ENCODE data around the gene SIPA1. TPM values are rescaled to one million over a fixed set of nuclear protein-coding genes. Genes with fewer than 3 reads are reported as not detected.
"Not testable (repeated sequence)": the region's sequence is repeated elsewhere in the genome, so short reads cannot be mapped to it uniquely, and the experiment has no call there.

SIPA1 gene
- total RNA-seq, 1 donor from 2014 or later = 102 TPM

DNA sequence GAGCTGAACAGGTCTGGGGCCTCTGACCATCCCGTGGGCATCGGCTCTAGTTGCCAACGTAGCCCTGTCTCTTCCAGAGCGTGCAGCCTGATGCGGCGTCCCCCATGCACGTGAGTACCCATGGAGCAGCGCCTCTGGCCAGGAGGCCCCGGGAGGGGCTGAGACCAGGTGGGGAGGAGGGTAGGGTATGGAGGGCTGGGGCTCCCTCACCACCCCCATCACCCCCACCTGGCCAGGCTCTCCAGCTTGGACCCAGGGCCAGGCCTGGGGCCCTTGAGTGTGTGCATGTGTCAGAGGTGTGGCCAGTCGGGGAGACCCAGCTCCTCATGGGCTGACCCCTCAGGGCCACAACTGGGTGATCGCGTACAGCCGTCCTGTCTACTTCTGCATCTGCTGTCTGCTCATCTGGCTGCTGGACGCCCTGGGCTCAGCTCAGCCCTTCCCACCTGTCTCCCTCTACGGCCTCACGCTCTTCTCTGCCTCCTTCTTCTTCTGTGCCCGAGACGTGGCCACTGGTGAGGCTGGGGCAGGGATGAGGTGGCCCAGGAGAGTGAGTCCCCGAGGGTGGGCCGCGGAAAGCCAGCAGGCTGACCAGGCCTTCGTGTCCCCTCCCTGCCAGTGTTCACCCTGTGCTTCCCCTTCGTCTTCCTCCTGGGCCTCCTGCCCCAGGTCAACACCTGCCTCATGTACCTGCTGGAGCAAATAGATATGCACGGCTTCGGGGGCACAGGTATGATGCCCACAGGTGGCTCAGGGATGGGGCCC is 13.9 kb upstream of the SIPA1 start:
- no peak for DNase-seq (ENCODE audit: extremely low read depth, low read depth, low spot score)

DNA sequence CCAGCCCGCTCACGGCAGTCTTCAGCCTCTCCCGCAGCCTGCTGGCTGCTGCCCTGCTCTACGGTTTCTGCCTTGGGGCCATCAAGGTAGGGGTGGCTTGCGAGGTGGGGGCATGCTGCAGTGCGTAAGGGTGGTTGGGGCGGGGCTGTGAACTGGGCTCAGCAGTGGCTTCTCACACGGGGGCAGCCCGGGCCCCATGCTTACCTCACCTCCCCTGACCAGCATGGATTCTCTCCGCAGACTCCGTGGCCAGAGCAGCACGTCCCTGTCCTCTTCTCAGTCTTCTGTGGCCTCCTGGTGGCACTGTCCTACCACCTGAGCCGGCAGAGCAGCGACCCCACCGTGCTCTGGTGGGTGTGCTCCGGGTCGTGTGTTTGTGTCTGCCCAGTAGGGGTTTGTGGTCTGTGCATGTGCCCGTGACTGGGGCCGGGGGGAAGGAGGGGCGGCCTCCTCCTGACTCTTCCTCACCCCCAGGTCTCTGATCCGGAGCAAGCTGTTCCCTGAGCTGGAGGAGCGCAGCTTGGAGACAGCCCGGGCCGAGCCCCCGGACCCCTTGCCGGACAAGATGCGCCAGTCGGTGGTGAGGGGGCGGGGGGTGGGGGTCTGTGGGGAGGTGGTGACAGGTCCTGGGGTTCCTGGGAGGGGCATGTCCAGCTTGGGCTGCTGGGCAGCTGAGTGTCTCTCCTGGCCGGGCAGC is 12.8 kb upstream of the SIPA1 start:
- DNase-seq (ENCODE audit: extremely low read depth, low read depth, low spot score) = no peak

DNA sequence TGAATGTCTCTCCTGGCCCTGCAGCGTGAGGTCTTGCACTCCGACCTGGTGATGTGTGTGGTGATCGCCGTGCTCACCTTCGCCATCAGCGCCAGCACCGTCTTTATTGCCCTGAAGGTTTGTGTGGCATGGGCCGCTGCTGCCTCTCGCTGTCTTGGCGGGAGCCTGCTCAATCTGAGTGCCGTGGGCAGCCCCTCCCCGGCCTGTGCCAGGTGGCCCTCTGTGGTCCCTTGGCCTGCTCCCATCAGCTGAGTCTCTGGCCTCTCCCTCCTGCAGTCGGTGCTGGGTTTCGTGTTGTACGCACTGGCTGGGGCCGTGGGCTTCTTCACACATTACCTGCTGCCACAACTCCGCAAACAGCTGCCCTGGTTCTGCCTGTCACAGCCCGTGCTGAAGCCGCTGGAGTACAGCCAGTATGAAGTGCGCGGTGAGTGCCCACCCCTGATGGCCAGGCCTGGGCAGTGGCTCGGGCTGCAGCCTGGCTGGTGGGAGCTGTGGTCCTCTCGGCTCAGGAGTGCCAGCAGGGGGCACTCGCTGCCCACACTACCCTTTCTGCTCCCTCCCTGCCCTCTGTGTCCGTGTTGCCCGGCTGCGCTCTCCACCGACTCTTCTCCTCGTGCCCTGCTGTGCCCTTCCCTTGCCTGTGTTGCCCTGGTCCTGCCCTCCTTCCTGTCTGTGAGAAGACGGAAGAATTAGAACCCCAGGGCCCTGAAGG is 12.1 kb upstream of the SIPA1 start:
- DNase-seq (ENCODE audit: extremely low read depth, low read depth, low spot score) = no peak

DNA sequence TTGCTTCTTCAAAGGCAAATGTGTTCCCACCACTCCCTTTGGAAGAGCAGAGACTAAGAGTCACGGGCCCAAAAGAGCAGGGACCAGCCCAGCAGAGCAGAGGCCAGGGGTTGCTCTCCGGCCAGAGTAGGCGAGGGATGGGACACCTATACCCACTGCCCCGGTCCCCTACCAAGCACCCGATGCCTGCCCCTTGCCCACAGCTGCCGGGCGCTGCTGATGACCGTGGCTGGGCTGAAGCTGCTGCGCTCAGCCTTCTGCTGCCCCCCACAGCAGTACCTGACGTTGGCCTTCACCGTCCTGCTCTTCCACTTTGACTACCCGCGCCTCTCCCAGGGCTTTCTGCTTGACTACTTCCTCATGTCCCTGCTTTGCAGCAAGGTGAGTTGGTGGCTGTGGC is 10.7 kb upstream of the SIPA1 start:
- no peak for DNase-seq (ENCODE audit: extremely low read depth, low read depth, low spot score)

DNA sequence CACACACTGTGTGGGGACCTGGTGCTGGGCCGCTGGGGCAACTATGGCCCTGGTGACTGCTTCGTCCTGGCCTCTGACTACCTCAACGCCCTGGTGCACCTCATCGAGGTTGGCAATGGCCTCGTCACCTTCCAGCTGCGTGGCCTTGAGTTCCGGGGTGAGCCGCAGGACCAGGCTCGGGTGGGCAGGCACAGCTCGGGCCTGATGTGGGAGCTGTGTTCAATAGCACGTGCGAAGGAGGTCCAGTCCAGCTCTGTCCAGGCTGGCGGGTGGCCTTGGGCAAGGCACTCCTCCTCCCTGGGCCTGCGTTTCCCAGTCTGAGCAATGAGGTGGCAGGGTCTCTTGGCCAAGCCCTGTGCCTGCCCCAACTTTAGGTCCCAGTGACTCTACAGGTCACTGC is 8.3 kb upstream of the SIPA1 start:
- no peak for DNase-seq (ENCODE audit: extremely low read depth, low read depth, low spot score)

DNA sequence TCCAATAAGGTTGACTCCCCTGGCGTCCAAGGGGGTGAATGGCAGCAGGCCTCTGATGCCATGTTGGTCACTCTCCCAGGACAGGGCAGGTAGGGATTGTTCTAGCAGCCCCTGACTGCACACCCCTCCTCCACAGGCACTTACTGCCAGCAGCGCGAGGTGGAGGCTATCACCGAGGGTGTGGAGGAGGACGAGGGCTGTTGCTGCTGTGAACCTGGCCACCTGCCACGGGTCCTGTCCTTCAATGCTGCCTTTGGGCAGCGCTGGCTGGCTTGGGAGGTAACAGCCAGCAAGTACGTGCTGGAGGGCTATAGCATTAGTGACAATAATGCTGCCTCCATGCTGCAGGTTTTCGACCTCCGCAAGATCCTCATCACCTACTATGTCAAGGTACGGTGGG is 7.7 kb upstream of the SIPA1 start:
- DNase-seq (ENCODE audit: extremely low read depth, low read depth, low spot score) = no peak

DNA sequence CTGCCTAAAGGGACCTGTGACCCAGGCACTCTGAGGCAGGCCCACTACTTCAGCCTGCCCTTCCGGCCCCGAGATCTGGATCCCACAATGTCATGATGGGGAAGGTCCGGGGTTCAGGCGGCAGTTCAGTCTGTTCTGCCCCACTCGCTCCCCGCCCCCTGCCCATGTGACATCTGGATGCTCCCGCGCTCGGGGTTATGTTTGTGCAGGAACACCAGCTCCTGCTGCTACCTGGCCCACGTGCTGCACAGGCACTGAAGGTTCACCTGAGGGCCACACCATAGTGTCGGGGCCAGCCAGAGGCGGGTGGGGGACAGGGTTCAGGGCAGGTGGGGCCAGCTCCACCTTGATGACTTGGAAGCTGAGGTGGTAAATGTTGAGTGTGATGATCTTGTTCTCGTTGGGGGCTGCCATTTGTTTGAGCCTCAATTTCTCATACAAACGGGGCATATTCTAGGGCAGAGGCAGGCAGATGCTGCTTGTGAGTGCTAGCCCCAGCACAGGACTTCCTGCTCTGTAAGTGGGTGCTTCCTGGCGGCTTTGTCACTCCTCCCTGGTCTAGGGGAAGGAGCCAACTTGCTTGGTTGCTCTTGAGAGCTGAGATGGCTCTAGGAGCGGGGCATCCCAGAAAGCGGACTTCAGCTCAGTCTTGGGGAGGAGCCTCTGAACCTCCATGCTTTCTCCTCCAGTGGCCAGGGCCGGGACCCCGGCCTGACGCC is 4.4 kb upstream of the SIPA1 start:
- DNase-seq (ENCODE audit: extremely low read depth, low read depth, low spot score) = no peak

DNA sequence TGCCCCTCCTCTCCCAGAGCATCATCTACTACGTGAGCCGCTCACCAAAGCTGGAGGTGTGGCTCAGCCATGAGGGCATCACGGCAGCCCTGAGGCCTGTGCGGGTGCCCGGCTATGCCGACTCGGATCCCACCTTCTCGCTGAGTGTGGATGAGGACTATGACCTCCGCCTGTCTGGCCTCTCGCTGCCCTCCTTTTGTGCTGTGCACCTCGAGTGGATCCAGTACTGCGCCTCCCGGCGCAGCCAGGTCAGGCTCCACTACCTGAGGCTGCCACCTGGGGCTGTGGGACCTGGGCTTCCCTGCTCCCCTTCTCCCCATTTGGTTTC is 3.8 kb upstream of the SIPA1 start:
- no peak for DNase-seq (ENCODE audit: extremely low read depth, low read depth, low spot score)

DNA sequence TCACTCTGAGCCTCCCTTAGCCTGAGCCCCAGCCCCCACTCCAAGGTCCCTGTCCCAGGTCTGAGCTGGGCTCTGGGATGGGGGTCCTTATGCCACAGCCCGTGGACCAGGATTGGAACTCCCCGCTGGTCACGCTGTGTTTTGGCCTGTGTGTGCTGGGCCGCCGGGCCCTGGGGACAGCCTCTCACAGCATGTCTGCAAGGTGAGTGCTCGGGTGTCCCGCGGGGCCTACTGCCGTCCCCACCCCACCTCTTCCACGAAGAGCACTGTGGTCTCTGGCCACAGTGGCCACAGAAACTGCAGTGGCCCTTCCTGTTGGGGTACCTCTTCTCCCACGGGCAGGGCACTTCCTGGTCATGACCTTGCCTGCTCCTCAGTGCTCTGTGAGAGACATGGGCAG is 3.5 kb upstream of the SIPA1 start:
- DNase-seq (ENCODE audit: extremely low read depth, low read depth, low spot score) = no peak

DNA sequence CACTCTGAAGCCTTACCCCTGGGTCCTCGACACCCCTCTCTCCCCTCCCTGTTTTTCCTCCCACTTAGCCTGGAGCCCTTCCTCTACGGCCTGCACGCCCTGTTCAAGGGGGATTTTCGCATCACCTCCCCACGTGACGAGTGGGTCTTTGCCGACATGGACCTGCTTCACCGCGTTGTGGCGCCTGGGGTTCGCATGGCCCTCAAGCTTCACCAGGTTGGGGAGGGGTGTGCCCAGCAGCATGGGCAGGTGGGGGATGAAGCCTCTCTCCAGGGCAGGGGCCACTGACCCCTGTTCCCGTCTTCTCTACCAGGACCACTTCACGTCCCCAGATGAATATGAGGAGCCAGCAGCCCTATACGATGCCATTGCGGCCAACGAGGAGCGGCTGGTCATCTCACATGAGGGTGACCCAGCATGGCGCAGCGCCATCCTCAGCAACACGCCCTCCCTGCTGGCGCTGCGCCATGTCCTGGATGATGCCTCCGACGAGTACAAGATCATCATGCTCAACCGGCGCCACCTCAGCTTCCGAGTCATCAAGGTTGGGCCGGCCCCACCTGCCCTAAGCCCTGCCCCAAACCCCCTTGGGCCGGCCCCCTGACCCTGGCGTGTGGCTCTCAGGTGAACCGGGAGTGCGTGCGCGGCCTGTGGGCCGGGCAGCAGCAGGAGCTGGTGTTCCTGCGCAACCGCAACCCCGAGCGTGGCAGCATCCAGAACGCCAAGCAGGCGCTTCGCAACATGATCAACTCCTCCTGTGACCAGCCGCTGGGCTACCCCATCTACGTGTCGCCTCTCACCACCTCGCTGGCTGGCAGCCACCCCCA is 2.8 kb upstream of the SIPA1 start:
- no peak for DNase-seq (ENCODE audit: extremely low read depth, low read depth, low spot score)

DNA sequence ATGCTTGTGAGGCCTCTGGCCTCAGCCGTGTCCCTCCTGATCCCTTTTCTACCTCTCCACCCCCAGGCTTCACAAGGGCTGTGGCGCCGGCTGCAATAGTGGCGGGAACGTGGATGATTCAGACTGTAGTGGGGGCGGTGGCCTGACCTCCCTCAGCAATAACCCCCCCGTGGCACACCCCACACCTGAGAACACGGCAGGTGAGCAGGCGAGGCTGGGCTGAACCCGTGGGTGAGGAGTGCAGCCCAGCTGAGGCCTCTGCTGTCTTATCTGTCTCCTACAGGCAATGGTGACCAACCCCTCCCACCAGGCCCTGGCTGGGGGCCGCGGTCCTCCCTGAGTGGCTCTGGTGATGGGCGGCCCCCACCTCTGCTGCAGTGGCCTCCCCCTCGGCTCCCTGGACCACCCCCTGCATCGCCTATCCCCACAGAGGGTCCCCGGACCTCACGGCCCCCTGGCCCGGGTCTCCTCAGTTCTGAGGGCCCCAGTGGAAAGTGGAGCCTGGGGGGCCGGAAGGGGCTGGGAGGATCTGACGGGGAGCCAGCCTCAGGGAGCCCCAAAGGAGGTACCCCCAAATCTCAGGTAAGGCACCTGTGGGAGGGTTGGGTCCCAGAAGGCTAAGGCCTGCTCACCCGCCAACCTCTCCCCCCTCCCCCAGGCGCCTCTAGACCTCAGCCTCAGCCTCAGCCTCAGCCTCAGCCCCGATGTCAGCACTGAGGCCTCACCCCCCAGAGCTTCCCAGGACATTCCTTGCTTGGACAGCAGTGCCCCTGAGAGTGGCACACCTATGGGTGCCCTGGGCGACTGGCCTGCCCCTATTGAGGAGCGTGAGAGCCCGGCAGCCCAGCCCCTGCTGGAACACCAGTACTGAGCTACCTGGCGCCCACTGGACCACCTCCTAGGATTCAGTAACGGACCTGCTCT is 1.5 kb upstream of the SIPA1 start:
- DNase-seq (ENCODE audit: extremely low read depth, low read depth, low spot score) = no peak

DNA sequence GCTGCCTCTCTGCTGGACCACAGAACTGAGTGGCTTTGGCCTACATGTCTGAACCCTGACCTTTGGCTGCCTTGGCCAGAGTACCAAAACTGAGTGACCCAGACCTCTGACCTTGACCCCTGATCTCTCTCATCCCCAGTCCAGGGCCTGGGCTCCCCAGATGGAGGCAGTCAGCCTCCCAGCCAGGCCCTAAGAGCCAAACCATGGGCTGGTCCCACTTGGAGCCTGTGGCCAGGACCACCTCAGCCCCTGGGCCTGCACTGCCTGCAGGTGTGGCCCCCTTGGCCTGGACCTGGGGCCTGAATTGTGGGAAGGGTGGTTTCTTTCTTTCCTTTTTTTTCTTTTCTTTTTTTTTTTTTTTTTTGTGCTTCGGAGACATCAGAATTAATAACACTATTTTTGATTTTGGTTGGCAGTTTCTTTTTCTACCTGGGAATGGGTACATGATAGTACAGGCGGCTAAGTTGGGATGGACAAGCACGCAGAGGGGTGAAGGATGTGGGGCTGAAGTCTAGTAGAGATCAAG is 806 bp upstream of the SIPA1 start:
- DNase-seq (ENCODE audit: extremely low read depth, low read depth, low spot score) = no peak

DNA sequence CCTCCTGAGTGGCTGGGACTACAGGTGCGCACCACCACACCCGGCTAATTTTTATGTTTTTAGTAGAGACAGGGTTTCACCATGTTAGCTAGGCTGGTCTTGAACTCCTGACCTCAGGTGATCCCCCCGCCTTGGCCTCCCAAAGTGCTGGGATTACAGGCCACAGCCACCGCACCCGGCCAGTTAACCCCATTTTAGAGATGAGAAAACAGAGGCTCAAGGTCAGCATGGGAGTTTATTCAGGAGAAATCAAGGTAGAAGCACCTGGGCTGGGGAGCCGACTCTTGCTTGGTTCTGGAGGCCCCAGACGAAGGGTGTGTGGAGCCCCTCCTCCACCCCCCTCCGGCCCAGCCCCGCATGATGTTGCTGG is 1.3 kb downstream of the SIPA1 start:
- DNase-seq (ENCODE audit: extremely low read depth, low read depth, low spot score) = not testable (repeated sequence)

DNA sequence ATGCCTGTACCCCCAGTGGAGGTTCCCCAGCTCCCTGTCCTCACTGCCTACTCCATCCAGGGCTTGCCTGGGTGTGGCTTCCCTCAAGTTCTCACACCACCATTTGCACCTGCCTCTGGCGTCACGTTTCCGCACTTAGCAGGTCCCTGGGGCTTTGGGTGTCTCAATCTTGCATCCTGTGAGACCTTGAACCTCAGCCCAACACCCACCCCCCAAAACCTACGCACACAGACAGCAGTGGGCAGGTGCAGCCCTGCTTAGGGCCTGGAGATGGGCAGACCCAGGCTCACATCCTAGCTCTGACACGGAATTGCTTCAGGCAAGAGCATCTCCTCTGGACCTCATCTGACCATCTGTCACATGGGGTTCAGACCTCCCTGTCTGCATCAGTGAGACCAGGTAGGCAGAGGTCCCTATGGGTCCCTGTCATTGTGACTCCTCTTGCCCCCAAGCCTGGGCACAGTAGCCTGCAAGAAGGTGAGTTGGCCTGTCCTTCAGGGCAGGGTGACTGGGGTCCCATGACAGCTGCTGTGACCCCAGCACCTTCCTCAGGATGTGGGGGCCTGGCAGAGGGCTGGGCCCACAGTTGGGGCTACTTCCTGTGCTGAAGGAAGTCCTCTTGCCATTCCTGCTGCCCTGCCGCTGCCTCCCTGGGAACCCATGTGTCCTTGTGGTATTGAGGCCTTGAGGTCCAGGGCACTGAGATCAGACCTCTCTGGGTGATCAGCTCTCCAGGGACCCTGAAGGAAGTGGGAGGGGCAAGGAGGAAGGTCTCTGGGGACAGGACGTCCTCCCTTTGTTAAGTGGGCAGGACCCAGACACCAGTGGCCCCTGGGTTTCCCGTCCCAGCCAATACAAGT is 2.0 kb downstream of the SIPA1 start:
- DNase-seq (ENCODE audit: extremely low read depth, low read depth, low spot score) = no peak

DNA sequence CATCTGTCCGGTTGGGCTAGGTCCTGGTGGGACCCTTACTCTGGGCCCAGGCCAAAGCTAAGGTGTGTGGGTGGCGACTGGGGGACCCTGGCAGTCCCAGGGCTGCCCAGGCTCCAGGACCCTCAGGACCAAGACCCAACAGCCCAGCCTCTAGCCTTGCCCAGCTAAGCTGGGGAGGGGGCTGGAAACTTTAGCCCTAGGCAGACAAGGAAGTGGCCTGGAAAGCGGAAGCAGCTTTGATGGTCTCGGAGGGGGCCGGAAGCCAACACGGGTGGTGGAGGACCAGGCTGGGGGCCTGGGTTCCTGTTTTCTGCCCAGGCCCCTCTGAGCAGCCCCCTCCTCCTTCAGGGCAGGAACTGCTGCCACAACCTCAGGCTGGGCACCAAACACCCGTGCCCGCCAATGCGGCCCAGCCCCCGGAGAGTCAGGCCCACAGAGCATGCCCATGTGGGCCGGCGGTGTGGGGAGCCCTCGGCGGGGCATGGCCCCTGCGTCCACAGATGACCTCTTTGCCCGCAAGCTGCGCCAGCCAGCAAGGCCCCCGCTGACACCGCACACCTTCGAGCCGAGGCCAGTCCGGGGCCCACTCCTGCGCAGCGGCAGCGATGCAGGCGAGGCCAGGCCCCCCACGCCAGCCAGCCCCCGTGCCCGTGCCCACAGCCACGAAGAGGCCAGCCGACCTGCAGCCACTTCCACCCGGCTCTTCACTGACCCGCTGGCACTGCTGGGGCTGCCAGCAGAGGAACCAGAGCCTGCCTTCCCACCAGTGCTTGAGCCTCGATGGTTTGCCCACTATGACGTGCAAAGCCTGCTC is 2.8 kb downstream of the SIPA1 start:
- DNase-seq (ENCODE audit: extremely low read depth, low read depth, low spot score) = no peak

DNA sequence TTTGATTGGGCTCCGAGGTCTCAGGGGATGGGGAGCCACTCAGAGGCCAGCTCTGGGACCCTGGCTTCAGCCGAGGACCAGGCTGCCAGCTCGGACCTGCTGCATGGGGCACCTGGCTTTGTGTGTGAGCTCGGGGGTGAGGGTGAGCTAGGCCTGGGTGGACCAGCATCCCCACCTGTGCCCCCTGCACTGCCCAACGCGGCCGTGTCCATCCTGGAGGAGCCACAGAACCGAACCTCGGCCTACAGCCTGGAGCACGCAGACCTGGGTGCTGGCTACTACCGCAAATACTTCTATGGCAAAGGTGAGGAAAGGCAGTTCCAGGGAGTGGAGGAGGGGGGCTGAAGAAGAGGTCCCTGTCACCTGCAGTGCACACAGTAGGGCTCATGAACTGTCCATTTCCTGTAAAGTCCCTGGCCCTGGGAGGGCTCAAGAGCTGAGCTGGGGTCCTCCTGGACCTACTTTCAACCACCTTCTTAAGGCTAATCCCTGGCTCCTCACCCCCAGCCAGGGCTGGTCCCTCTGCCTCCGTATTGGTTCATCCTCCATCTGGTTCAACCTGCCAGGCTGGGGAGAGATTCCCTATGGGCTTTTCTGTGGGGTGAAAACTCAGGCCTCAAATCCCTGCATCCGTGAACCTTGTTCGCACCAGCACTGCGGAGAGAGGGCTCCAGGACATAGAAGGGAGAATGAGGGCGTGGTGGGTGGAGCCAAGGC is 3.6 kb downstream of the SIPA1 start:
- no peak for DNase-seq (ENCODE audit: extremely low read depth, low read depth, low spot score)
